Endothelial cell (in vitro differentiated cells): ENCODE results near the gene SLC22A16. TPM values are rescaled to one million over a fixed set of nuclear protein-coding genes. Genes with fewer than 3 reads are reported as not detected.

Experiments used
- DNase-seq: peaks from one replicate; pipeline ENCODE4 v3.0.0; 2021; ENCODE audit warnings: low spot score
- H3K27ac Mint-ChIP-seq: one replicate; pipeline ENCODE4 v1.8.0; 2021; ENCODE audit warnings: mixed read lengths, inconsistent platforms; ENCODE audit not compliant: unreplicated experiment
- H3K27me3 Mint-ChIP-seq: one replicate; pipeline ENCODE4 v1.8.0; 2021; ENCODE audit warnings: mild to moderate bottlenecking, moderate library complexity, mixed read lengths, inconsistent platforms; ENCODE audit not compliant: unreplicated experiment
- H3K36me3 Mint-ChIP-seq: one replicate; pipeline ENCODE4 v1.8.0; 2021; ENCODE audit warnings: mild to moderate bottlenecking, low read depth, mixed read lengths, inconsistent platforms; ENCODE audit not compliant: unreplicated experiment
- H3K4me1 Mint-ChIP-seq: one replicate; pipeline ENCODE4 v1.8.0; 2021; ENCODE audit warnings: mild to moderate bottlenecking, mixed read lengths, inconsistent platforms; ENCODE audit not compliant: unreplicated experiment
- H3K4me3 Mint-ChIP-seq: one replicate; pipeline ENCODE4 v1.8.0; 2021; ENCODE audit warnings: mild to moderate bottlenecking, mixed read lengths, inconsistent platforms; ENCODE audit not compliant: unreplicated experiment
- H3K9me3 Mint-ChIP-seq: one replicate; pipeline ENCODE4 v1.8.0; 2021; ENCODE audit warnings: mixed read lengths, inconsistent platforms; ENCODE audit not compliant: unreplicated experiment
- CTCF ChIP-seq: fragments of 200-600 bp; sonication (generic); IDR thresholded peaks from one replicate; pipeline ENCODE4 v1.5.0; 2021; ENCODE audit warnings: antibody characterized with exemption; ENCODE audit not compliant: unreplicated experiment
- total RNA-seq: library from RNA; stranded (reverse); fragmentation: NEBNext Ultra II Directional; extraction: Animal tissue kit (Norgen Biotek cat#: 25700); gene quantifications from one replicate; pipeline ENCODE4 v1.2.1, GENCODE V29; 2021; ENCODE audit not compliant: unreplicated experiment

The SLC22A16 gene
- total RNA-seq, 1 donor from 2014 or later: 0.54 TPM

DNA sequence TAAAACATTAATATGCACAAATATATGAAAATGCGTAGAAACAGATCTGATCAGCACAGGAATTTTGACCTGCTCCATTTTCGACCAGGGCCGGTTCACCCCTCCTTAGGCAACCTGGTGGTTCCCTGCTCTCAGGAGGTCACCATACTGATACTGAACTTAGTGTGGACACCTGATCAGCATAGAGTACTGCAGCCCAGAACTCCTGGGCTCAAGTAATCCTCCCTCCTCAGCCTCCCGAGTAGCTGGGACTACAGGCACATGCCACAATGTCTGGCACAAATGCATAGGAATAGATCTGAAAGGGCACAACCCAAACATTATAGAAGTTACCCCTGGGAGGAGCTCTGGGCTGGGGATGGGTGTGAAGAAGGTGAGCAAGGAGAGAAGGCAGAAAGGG lies 36.4 kb downstream of the SLC22A16 start:
- no peaks in the 10 kb centered on the region for H3K27me3 Mint-ChIP-seq
- no peak for DNase-seq
- no peak overlapping the region for H3K27ac Mint-ChIP-seq
- H3K9me3 Mint-ChIP-seq: no peaks in the 10 kb centered on the region
- H3K4me3 Mint-ChIP-seq: no peak overlapping the region
- H3K4me1 Mint-ChIP-seq: no peaks in the 10 kb centered on the region
- TF ChIP-seq CTCF: no peak
- no peaks in the 10 kb centered on the region for H3K36me3 Mint-ChIP-seq

- Mint-ChIP-seq H3K9me3 (no peaks in the 10 kb centered on the region), H3K27ac (no peak overlapping the region), H3K36me3 (no peaks in the 10 kb centered on the region), H3K27me3 (no peaks in the 10 kb centered on the region), H3K4me3 (no peak overlapping the region), H3K4me1 (no peaks in the 10 kb centered on the region)
- DNase-seq: no peak
- TF ChIP-seq CTCF: no peak
Observed at GRCh38 chr6:110439356-110439755, 37.1 kb downstream of the SLC22A16 start.

GRCh38 chr6:110434961-110435602 lies 41.3 kb downstream of the SLC22A16 start:
- H3K4me1 Mint-ChIP-seq: no peaks in the 10 kb centered on the region
- DNase-seq: no peak
- no peak overlapping the region for H3K4me3 Mint-ChIP-seq
- H3K27me3 Mint-ChIP-seq: peaks cover 1% of the 10 kb centered on the region
- H3K36me3 Mint-ChIP-seq: no peaks in the 10 kb centered on the region
- no peak for TF ChIP-seq CTCF
- no peak overlapping the region for H3K27ac Mint-ChIP-seq
- no peaks in the 10 kb centered on the region for H3K9me3 Mint-ChIP-seq

DNA sequence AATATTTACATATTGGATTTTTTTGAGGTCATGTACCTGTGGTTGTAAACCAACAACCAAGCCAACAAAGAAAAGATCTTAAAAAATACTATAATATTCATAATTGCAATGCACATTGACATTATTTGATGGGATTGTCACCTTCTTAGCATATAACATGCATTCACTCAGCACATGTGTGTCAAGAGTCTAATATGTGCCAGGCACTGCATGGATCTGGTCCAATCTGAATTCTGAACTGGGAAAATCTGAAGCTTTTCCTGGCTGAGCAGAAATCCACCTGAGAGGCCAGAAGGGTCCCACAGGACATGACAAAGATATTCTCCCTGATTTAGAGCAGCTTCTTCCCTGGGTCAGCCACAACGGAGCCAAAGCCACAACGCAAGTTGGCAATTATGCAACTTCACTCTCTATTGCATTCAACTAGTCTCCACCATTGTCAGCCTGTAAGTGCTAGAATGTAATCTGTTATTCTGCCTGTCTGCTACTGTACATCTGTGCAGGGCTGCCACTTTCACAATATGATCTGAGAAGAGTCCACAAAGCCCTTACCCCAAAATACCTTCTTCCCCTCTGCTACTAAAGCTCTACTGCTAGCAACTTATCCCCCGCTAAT lies 44.0 kb downstream of the SLC22A16 start:
- Mint-ChIP-seq H3K27me3 (peaks cover 4% of the 10 kb centered on the region), H3K4me1 (no peaks in the 10 kb centered on the region), H3K27ac (no peak overlapping the region), H3K4me3 (no peak overlapping the region), H3K9me3 (no peaks in the 10 kb centered on the region), H3K36me3 (no peaks in the 10 kb centered on the region)
- no peak for DNase-seq
- no peak for TF ChIP-seq CTCF

- DNase-seq: no peak
- Mint-ChIP-seq H3K36me3 (no peaks in the 10 kb centered on the region), H3K4me3 (no peak overlapping the region), H3K9me3 (no peaks in the 10 kb centered on the region), H3K27ac (no peak overlapping the region), H3K27me3 (peaks cover 4% of the 10 kb centered on the region), H3K4me1 (no peaks in the 10 kb centered on the region)
- TF ChIP-seq CTCF: no peak
Observed at GRCh38 chr6:110430741-110431140, 45.7 kb downstream of the SLC22A16 start.
